GM12875 (cell line): ENCODE measurements around the gene RSRC1.

Experiments used
- H3K4me3 ChIP-seq: one replicate; pipeline ENCODE4 v1.5.1; 2011; ENCODE audit warnings: low read depth, low read length, control low read depth
- CTCF ChIP-seq: IDR thresholded peaks from 2 replicates; pipeline ENCODE4 v1.5.1; 2011; ENCODE audit warnings: low read depth, mild to moderate bottlenecking, control low read depth, inconsistent platforms, low read length, moderate library complexity, borderline replicate concordance; ENCODE audit not compliant: insufficient read depth

The RSRC1 gene

GRCh38 chr3:158368271-158368670, 258.4 kb downstream of the RSRC1 start:
- no peak for TF ChIP-seq CTCF

GRCh38 chr3:158369279-158369678, 259.4 kb downstream of the RSRC1 start:
- no peak overlapping the region for H3K4me3 ChIP-seq
- TF ChIP-seq CTCF: no peak

More at GRCh38 chr3:158368271-158368670, 258.4 kb downstream of the RSRC1 start:
- H3K4me3 ChIP-seq: no peak overlapping the region

GRCh38 chr3:158379517-158379916, 269.6 kb downstream of the RSRC1 start:
- no peak overlapping the region for H3K4me3 ChIP-seq
- no peak for TF ChIP-seq CTCF

- no peak for TF ChIP-seq CTCF
- no peak overlapping the region for H3K4me3 ChIP-seq
Measured at GRCh38 chr3:158381262-158381868, 271.5 kb downstream of the RSRC1 start.

GRCh38 chr3:158382479-158382878, 272.6 kb downstream of the RSRC1 start:
- TF ChIP-seq CTCF: no peak

GRCh38 chr3:158384019-158384418, 274.1 kb downstream of the RSRC1 start:
- H3K4me3 ChIP-seq: no peak overlapping the region
- no peak for TF ChIP-seq CTCF

More at GRCh38 chr3:158382479-158382878, 272.6 kb downstream of the RSRC1 start:
- H3K4me3 ChIP-seq: no peak overlapping the region

GRCh38 chr3:158395421-158395820, 285.5 kb downstream of the RSRC1 start:
- no peak for TF ChIP-seq CTCF
- H3K4me3 ChIP-seq: no peak overlapping the region
